HG02571 (cell line): ENCODE data around the gene COQ10B.
"Not testable (repeated sequence)": the region's sequence is repeated elsewhere in the genome, so short reads cannot be mapped to it uniquely, and the experiment has no call there.

Experiments
- ATAC-seq: cut with Tn5 transposase; IDR thresholded peaks from one replicate; pipeline ENCODE4 v1.9.1; 2021; ENCODE audit warnings: mild to moderate bottlenecking, moderate library complexity; ENCODE audit not compliant: unreplicated experiment

The COQ10B gene

DNA sequence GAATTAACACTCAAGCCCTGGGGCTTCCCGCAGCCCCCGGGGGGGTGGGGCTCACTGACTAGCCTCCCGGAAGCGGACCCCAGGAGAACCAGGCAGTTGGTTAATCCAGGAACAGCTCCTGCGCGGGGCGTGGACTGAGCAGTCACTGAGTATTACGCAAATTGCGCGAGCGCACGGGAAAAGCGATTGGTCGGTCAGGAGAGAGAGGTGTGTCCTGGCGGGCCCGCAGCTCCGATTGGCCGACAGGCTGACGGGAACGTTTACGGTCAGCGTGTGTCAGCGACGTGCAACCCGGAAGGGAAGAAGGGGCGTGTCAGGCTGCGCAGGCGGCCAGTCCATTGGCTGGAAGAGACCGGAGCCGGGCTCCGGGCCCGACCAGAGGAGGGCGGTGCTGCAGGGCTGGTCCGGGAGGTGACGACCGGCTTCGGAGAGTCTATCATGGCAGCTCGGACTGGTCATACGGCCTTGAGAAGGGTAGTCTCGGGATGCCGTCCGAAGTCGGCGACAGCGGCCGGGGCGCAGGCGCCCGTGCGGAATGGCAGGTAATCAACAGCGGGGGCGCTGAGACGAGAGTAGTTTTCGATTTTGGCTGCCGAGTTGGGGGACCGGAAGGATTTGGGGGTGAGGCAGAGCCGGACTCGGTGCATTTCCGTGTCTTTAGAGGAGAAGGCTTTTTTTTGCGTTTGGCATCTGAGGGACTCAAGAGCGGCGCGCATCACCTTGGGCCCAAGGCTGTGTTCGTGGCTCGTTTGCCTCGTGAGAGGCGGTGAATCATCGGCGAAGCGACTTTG lies at the start of gene COQ10B:
Gene COQ10B (plus strand): TSS at position 430 of the 791 bp plus-strand sequence. CDS start 9 bp downstream, at position 439.
- ATAC-seq = peak; percentile 94

DNA sequence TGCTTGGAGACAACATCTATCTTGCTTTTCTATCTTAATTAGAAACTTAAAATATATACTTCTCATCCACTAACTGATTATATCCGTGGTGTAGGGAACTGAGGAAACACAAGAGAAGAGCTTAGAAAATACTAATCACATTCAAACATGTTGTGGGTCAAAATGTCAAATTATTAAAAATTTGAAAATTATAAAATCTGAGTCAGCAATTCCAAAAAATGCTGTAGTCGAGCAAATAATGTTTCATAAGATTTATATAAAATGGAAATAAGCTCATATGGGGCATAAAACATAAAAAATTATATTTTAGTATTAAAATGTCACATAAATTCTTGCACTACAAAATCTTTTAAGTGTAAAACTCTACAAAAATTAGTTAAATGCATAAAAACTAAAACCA lies 47.8 kb upstream of the COQ10B start:
- no peak for ATAC-seq

DNA sequence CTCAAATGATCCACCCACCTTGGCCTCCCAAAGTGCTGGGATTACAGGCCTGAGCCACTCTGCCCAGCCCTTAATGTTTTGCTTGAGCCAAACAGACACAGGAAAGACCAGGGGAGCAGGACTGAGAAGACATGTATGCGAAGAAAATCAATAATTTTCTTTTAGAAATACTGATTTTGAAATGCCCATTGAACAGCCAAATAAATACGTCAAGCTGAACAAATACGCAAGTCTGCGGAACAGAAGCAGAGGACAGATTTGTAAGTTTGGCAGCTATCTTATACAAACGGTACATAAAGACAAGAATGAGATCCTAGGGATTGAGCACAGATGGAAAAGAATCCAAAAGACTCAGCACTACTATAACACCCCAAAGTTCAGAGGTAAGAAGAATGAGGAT lies 39.3 kb upstream of the COQ10B start:
- no peak for ATAC-seq

DNA sequence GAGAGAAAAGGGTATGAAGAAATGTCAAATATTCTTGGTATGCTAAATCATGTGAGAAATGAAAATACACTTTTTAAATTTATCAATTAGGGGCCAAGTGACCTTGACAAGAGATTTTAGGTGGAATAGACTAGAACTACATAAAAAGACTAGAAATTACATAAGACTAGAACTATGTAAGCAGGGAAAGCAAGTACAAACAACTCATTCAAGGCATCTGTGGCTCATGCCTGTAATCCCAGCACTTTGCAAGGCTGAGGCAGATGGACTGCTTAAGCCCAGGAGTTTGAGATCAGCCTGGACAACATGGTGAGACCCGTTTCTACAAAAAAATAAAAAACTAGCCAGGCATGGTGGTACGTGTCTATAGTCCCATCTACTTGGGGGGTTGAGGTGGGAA lies 38.8 kb upstream of the COQ10B start:
- no peak for ATAC-seq

DNA sequence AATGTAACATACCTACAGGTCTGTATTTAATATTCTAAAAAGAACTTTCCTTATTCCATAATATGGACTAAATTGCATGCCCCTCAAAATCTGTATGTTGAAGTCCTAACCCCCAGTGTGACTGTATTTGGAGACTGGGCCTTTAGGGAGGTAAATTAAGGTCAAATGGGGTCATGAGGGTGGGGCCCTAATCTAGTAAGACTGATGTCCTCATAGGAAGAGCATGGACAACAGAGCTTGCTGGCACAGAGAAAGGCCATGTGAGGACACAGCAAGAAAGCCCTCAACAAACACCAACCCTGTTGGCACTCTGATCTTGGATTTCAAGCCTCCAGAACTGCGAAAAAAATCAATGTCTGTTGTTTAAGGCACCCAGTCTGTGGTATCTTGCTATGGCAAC lies 37.1 kb upstream of the COQ10B start:
- no peak for ATAC-seq

DNA sequence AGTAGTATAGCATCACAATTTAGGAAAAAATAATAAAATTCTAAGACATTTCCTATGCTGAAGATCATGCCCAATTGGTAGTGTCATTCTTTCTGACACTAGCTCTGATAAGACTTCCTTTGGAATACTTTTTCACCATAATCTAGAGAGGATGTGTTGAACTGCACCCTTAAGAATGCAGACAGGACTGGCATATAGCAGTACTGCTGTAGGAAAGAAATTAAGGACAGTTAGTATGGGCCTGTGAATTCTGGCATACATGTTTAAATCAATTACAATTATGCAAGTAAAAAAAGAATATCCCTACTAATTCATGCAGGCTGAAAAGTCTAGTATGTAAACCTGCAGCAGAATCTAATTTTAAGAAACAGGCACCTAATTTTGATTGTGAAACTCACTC lies 33.9 kb upstream of the COQ10B start:
- ATAC-seq = no peak

DNA sequence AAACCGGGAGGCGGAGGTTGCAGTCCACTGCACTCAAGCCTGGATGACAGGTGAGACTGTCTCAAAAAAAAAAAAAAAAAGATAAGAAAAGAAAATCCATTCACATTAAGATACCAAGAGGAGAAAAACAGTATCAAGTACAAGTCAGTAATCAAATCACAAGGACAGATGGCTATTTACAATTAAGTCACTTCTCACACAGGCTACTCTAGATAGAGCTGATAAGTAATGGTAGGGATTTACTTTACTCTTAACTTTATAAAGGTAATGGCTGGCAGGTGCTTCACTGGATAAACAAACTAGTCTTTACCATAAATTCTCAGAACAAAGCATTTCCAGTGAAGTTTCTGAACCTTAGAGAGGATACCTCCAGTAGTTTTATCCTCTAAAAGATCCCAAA lies 30.0 kb upstream of the COQ10B start:
- no peak for ATAC-seq

DNA sequence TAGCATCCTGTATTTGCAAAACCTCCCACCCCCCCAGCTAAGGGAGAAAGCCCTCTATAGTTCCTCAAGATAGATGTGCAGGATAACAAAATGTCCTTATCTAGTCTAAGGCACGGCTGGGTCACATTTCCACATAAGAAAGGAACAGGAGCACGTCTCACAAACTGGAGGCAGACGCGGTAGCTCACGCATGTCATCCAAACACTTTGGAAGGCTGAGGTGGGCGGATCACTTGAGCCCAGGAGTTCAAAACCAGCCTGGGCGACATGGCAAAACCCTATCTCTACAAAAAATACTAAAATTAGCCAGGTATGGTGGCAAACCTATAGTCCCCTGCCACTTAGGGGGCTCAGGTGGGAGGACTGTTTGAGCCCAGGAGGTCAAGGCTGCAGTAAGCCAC lies 27.8 kb upstream of the COQ10B start:
- no peak for ATAC-seq

DNA sequence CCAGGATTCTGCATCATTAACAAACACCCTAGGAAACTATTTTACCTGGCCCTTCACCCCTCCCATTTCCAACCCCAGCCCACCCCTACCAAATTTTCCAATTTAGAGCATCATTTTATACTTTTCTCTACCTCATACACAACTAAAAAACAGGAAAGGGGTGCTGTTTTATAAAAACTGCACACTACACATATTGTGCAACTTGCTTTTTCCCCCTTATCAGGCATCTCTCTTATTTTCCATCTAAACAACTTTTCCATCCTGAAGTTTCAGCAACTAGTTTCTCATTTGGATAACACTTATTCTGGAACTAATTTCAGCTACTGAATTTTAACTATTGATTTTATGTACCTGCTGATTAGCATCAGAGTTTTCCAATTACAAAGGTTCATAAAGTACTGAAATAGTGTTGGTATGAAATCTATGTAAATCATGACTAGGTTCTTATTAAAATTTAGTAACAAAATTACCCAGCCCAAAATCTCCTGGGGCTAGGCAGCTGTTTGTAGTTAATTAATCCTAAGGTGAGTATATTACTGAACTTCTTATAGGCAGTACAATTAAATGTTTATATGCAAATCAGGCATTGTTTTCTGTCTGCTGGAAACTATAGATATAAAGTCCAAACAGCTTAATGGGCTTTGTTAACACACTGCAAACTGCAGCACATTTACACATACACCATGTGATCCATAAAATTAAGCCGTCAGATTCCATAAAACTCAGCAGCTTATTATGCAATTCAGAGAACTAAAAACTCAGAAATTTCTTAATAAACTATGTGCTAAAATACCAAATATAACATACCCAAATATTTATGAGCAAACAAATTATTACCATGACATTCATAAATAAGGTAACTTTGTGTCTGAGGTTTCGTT lies 26.4 kb upstream of the COQ10B start:
- ATAC-seq = no peak

DNA sequence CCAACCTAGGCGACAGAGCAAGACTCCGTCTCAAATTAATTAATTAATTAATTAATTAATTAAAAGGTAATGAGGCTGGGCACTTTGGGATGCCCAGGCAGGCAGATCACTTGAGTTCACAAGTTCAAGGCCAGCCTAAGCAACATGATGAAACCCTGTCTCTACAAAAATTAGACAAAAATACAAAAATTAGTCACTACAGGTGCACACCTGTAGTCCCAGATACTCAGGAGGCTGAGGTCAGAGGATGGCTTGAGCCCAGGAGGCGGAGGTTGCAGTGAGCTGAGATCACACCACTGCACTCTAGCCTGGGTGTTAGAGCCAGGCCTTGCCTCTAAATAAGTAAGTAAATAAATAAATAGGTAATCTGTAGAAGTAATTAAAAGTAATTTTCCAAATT lies 25.4 kb upstream of the COQ10B start:
- ATAC-seq = no peak

DNA sequence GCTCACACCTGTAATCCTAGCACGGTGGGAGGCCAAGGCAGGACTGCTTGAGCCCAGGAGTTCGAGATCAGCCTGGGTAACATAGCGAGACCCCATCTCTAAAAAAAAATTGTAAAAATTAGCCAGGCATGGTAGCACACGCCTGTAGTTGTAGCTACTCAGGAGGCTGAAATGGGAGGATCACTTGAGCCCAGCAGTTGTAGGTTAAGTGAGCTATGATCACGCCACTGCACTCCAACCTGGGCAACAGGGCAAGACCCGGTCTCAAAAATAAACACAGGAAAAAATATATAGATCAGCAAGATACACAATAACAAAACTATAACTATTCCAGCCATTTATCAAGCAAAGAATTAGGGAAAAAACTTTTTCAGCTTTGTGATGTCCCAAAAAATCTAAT lies 21.5 kb upstream of the COQ10B start:
- no peak for ATAC-seq

DNA sequence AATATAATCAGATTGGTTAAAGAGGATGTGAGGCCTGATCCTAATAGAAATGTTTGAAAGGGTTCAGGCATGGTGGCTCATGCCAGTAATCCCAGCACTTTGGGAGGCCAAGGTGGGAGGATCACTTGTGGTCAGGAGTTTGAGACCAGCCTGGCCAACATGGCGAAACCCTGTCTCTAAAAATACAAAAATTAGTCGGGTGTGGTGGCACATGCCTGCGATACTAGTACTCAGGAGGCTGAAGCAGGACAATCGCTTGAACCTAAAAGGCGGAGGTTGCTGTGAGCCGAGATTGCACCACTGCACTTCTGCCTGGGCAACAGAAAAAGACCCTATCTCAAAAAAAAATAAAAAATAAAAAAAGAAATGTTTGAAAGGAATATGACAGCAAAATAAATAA lies 20.8 kb upstream of the COQ10B start:
- not testable (repeated sequence) for ATAC-seq

DNA sequence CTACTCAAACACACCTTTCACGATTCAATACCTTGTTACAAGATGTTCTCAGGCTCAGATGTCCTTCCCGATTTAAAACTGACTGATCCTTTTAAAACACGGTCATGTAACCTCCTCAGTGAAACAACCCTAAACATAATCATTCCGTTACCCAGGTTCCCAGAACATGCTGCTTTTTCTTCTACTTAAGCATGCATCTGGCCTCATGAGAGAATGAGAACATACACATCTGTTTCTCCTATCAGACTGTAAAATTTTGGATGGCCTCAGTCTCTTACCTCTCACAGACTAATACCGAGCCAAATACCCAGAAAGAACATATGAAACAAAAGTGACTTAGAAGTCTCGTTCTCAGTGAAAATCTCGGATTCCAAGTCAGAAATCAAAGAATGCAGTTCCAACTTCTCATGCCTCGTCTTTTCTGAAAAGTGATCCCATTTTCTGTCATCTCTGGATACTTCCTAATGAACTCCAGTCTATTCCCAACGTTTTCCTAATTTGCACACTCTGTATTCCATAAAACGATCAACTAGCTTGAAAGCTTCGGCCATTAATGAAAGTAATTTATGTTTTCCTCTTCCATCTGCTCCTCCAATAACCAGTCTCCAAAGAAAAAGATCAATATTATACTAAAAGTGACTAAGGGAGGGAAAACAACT lies 19.4 kb upstream of the COQ10B start:
- no peak for ATAC-seq

DNA sequence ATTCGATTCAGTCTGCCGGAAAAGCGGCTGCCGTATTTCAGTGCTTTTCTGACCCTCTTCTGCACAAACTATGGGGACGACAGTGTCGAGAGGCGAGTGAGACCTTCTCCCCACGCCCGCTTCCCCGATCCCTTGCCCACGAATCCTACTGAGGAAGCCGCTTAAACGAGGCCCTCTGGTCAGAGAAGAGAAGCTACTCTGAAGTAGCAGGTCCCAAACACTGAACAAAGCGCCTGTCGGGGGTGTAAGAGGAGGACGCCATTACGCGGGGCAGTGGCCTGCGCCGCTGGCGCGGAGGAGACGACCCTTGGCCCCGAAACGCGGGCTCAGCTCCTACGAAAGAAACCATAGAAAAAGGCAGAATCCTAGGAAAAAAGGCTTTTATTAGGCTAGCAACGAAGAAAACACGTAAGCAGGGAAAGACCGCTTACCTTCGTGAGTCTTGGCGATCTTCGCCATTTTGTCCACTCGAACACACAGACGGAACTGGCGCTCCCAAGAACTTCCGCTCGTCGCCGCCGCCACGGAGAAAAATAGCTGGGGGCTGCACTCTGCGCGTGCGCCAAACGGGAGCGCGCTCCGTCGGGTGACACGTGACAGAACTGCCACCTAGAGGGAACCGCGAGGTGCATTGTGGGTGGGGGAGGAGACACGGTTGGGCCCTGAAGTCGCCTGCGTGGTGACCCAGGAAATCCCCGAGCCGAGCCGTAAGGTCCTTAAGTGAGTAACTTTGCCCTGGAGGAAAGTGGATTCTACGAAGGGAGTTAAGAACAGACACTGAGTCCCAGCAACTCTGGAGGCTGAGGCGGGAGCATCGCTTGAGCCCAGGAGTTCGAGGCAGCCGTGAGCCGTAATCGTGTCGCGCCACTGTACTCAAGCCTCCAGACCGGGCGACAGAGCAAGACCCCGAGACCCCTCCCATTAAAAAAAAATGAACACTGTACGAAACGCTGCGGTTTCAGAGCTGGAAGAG lies 18.5 kb upstream of the COQ10B start, which contains the start of gene SF3B1:
Gene SF3B1 (minus strand): TSS at position 488 of the 973 bp plus-strand sequence. CDS start 29 bp downstream, at position 459.
- ATAC-seq = peak; percentile 93

DNA sequence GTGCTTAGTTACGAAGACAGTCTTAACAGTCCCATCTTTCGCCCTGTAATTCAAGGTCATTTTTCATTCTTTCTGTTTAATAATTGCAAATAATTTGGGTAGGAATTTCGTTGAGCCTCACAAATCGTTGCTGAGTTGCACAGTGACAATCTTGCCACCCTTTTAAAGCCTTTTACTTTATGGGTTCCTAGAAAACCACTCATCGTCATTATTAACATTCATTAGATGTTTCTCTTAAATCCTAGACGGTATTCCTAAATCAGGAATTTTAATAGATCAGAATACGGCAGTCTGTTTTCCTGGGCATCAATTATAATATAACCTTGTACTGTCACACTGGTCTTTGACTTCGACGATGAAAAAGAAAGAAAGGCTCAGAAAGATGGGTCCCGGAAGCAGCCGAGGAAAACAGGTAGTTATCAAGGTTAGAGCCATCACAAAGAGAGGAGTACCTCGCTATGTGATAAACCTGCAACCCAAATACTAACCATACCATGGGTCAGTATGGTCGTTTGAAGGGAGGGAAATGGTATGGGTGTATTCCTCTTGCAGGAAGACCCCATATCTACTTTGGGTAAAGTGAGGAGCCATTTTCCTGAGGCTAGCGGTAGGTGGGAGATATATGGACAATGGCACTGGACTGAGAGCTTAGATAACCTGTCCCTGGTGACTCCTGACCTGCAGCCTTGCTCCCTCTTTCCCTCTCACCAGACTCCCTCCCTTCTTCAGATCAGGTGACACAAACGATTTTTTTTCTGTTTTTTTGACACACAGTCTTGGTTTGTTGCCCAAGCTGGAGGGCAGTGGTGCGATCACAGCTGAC lies 17.5 kb upstream of the COQ10B start:
- no peak for ATAC-seq

DNA sequence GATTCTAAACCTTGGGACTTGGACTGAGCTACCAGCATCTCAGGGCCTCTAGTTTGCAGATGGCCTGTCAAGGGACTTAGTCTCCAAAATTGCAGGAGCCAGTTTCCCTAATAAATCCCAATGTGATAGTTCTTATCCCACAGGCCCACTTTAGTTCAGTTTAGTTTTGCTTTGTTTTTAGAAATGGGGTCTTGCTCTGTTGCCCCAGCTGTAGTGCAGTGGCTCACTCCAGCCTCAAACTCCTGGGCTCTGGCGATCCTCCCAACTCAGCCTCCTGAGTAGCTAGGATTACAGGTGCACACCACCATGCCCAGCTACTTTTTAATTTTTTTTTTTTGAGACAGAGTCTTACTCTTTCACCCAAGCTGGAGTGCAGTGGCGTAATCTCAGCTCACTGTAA lies 16.0 kb upstream of the COQ10B start:
- no peak for ATAC-seq

DNA sequence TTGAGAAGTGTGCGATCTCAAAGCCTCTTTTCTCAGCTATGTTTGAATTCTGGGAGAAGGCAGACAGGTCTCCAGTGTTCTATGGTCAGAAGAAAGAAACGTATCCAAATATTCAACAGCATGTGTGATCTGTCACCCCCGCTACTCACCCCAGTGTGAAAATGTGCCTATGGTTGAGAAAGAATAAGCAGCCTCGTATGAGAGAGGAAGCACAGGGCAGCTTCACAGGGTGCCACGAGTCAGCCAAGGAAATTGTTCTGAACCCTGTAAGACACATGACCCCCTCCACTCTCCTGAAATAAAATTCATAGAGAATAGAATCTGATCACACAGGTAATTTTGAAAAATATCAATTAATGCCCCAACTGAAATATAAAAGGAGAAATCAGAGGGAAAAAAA lies 10.5 kb upstream of the COQ10B start:
- ATAC-seq = no peak

DNA sequence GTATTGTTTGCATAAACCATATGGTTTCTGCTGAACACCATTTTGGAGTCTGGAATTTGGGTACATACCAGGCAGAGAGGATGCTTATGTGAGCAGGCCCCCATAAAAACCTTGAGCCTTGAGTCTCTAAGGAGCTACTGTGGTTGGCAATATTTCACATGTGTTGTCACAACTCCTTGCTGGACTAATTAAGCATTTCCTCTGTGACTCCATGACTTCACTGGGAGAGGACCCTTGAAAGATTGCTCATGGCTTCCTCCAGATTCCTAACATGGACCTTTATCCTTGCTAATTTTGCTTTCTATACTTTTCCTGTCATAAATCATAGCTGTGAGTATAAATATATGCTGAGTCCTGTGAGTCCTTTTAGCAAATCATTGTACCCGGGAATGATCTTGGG lies 7.6 kb upstream of the COQ10B start:
- no peak for ATAC-seq

DNA sequence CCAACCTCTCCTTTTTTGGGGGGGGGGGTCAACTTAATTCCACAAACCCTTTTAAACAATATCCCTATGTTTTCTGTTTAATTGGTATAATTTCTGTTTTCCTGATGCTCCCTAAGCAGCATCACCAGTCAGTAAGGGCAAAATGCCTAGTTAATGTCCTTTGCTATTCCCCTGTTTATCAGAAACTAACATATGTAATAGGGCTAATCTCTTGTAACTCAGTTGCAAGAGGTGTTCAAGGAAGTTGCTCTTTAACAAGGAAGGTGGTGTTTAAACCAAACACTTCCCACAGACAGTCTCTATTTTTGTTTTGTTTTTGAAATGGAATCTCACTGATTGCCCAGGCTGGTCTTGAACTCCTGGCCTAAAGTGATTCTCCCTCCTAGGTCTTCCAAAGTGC lies 6.5 kb upstream of the COQ10B start:
- ATAC-seq = no peak
